NT2/D1 (cell line): Measurements from ENCODE around the gene SIL1.

Experiments
- DNase-seq: peaks from one replicate; pipeline ENCODE4 v3.0.0-alpha.2; 2011; ENCODE audit warnings: low read depth, low spot score
- H3K27me3 ChIP-seq: 2 replicates; pipeline ENCODE4 v1.6.0; 2011; ENCODE audit warnings: mild to moderate bottlenecking; ENCODE audit not compliant: insufficient read length, insufficient read depth
- H3K36me3 ChIP-seq: 2 replicates; pipeline ENCODE4 v1.6.1; 2011; ENCODE audit warnings: mild to moderate bottlenecking, low read length, mixed read lengths; ENCODE audit not compliant: insufficient read depth, insufficient read length
- H3K4me1 ChIP-seq: 2 replicates; pipeline ENCODE4 v1.5.1; 2011; ENCODE audit not compliant: insufficient read depth, insufficient read length
- H3K4me3 ChIP-seq: 2 replicates; pipeline ENCODE4 v1.5.1; 2011; ENCODE audit warnings: low read depth; ENCODE audit not compliant: insufficient read length
- H3K9ac ChIP-seq: 2 replicates; pipeline ENCODE4 v1.6.0; 2011; ENCODE audit warnings: low read depth; ENCODE audit not compliant: insufficient read length
- H3K9me3 ChIP-seq: 2 replicates; pipeline ENCODE4 v1.5.1; 2011; ENCODE audit warnings: mild to moderate bottlenecking, low read length; ENCODE audit not compliant: insufficient read depth
- SUZ12 ChIP-seq: IDR thresholded peaks from 2 replicates; pipeline ENCODE4 v1.6.1; 2011; ENCODE audit not compliant: insufficient read length, insufficient read depth; ENCODE audit errors: extremely low read depth
- YY1 ChIP-seq: IDR thresholded peaks from 2 replicates; pipeline ENCODE4 v1.6.1; 2011; ENCODE audit not compliant: insufficient read length, insufficient read depth
- ZNF274 ChIP-seq: IDR thresholded peaks from 2 replicates; pipeline ENCODE4 v1.6.1; 2011; ENCODE audit warnings: mild to moderate bottlenecking, low read depth, low read length

SIL1 gene

DNA sequence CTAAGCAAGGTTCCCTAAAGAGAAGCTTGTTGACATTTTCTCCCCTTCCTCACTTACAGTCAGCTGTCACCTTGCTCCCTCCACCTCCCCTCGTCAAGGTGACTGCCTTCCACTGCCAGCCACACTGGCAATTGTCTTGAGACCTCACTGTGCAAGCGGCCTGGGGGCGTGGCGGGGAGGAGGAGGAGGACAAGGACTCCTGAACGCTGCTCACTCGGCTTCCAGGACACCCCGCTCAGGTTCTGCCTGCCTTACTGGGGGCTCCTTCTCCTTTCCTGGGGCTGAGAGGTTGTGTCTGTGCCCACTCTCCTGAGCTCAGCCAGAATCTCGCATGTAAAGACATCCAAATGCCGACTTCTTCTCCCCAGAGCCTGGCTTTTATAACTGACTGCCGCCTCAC lies 262.7 kb downstream of the SIL1 start:
- TF ChIP-seq YY1 (no peak), ZNF274 (no peak), SUZ12 (no peak)
- H3K36me3 ChIP-seq = peaks cover 56% of the 10 kb centered on the region

DNA sequence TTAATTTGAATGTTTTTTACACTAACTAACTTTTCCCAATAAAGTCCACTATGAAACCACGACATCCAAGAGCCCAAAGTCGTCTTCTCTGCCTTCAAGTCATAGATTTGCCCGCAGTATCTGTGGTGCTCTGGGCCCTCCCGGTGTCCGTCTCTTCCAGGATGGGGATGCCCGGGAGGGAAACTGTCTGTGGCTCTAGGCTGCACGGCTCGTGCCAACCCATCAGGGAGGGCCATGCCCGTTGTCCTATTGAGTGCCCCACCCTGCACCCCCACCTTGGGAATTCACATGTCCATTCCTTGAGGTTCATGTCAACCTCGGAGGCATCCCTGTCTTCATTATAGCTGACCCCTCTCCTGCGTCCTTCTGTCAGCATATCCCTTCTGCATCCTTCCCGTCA lies 263.2 kb downstream of the SIL1 start:
- Histone ChIP-seq H3K4me3 (no peak overlapping the region), H3K9me3 (no peaks in the 10 kb centered on the region), H3K4me1 (peaks cover 4% of the 10 kb centered on the region), H3K36me3 (peaks cover 61% of the 10 kb centered on the region), H3K9ac (no peak overlapping the region), H3K27me3 (no peaks in the 10 kb centered on the region)
- no peak for TF ChIP-seq ZNF274
- no peak for TF ChIP-seq SUZ12
- TF ChIP-seq YY1 = no peak
- no peak for DNase-seq

More for the DNA sequence above, 262.7 kb downstream of the SIL1 start:
- Histone ChIP-seq H3K27me3 (no peaks in the 10 kb centered on the region), H3K9ac (no peak overlapping the region), H3K4me3 (no peak overlapping the region), H3K9me3 (no peaks in the 10 kb centered on the region), H3K4me1 (peaks cover 4% of the 10 kb centered on the region)
- DNase-seq = no peak

DNA sequence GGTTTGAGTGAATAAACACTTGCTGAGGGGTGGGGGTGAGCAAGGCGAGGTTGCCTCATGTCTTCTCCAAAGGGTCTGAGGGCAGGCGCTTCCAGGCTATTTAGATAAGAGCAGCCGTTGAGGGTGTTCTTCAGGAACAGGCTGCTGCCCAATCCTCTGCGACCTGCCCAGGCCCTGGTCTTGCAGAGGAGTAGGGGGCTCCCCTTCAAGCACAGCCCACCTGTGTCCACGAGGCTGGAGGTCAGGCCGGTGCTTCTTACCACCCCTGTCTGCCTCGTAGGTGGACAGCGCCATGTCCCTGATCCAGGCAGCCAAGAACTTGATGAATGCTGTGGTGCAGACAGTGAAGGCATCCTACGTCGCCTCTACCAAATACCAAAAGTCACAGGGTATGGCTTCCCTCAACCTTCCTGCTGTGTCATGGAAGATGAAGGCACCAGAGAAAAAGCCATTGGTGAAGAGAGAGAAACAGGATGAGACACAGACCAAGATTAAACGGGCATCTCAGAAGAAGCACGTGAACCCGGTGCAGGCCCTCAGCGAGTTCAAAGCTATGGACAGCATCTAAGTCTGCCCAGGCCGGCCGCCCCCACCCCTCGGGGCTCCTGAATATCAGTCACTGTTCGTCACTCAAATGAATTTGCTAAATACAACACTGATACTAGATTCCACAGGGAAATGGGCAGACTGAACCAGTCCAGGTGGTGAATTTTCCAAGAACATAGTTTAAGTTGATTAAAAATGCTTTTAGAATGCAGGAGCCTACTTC lies 264.5 kb downstream of the SIL1 start:
- Histone ChIP-seq H3K4me1 (peaks cover 4% of the 10 kb centered on the region), H3K9ac (no peak overlapping the region), H3K4me3 (no peak overlapping the region), H3K27me3 (no peaks in the 10 kb centered on the region), H3K36me3 (peaks cover 73% of the 10 kb centered on the region), H3K9me3 (no peaks in the 10 kb centered on the region)
- TF ChIP-seq SUZ12 = no peak
- no peak for TF ChIP-seq YY1
- TF ChIP-seq ZNF274 = no peak
- no peak for DNase-seq

DNA sequence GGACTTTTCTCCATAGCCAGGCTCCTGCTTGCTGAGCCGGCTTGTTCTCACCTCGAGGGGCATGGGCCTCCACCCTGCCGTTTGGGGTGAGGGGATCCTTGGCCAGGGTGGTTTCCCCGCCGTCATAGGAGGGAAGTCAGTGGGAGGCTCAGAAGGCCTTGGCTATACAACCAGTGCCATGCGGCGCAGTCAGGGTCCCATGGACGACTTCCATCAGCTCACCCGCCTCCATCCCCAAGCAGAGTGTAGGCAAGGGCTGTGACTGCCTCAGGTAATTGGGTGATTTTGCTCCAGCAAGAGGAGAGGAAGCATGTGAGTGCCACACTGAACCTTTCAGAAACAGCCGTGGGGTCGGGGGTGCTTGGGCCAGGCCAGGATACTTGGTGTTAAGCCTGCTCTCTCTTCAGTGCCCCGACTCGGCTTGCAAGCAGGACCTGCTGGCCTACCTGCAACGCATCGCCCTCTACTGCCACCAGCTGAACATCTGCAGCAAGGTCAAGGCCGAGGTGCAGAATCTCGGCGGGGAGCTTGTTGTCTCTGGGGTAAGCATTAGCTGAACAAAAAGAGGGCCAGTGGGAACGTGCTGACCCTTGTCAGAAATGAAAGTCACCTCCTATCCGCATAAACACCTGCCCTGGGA lies 265.9 kb downstream of the SIL1 start:
- H3K4me3 ChIP-seq = no peak overlapping the region
- H3K4me1 ChIP-seq = no peaks in the 10 kb centered on the region
- H3K36me3 ChIP-seq = peaks cover 81% of the 10 kb centered on the region
- DNase-seq = no peak
- H3K9ac ChIP-seq = no peak overlapping the region
- TF ChIP-seq ZNF274 = no peak
- no peak for TF ChIP-seq SUZ12
- TF ChIP-seq YY1 = no peak
- H3K27me3 ChIP-seq = no peaks in the 10 kb centered on the region
- H3K9me3 ChIP-seq = no peaks in the 10 kb centered on the region

DNA sequence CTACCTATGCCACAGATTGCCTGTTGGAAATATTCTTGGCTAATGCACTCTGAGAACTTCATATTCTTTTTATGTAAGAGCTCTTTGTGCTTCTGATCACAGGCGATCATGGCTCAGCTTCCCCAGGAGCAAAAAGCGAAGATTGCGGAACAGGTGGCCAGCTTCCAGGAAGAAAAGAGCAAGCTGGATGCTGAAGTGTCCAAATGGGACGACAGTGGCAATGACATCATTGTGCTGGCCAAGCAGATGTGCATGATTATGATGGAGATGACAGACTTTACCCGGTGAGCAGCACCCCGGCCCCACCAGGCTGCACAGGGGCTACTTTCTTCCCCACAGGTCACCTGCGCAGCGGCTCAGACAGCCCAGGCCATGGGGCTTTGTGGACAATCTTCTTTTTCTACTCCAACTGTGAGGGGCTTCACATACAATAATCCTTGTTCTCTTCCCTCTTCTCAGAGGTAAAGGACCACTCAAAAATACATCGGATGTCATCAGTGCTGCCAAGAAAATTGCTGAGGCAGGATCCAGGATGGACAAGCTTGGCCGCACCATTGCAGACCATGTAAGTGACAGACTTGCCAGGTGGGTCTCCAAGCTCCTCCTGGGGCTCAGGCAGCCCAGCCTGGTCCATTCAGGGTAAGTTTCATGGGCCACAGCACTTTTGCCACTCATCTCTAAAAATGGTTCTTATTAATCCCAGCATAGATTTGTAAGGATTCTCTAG lies 267.6 kb downstream of the SIL1 start:
- H3K9ac ChIP-seq = no peak overlapping the region
- no peaks in the 10 kb centered on the region for H3K9me3 ChIP-seq
- TF ChIP-seq YY1 (no peak), SUZ12 (no peak), ZNF274 (no peak)
- no peaks in the 10 kb centered on the region for H3K4me1 ChIP-seq
- H3K4me3 ChIP-seq = no peak overlapping the region
- peaks cover 91% of the 10 kb centered on the region for H3K36me3 ChIP-seq
- H3K27me3 ChIP-seq = no peaks in the 10 kb centered on the region
- no peak for DNase-seq

DNA sequence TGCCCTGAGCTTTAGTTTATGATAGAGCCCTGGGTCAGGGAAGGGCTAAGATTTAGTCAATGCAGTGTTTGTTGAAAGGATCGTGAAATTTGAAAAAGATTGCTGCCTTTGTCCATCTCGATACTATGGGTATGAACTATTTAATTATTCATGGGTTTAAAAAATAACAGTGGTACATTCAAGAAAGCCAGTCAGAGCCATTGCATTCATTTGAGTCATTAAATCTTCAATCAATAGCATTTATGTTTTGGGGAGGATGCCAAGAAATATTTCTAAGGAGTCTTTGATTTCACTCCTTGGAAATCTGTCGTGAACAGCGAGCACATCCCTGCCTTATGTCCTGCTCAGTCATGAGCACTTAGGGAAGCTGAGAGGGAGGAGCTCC lies 268.6 kb downstream of the SIL1 start:
- H3K36me3 ChIP-seq = peaks cover 92% of the 10 kb centered on the region

DNA sequence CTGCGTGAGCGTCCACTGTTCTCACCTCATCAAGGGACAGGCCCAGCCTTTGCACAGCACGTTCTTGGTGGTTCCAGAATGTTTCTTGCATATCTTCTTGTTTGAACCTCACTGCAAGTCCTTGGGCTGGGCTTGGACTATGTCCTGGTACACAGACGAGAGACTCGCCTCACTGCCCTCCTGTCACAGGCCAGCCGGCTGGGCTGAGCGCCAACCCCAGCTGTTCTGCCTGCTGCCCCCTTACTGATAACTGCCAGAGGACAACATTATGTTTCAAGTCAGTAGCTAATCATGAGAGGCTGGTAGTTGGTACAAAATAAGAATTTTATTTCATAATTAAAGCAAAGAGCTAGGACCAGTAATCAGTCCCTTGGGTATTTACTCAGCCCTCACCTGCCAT lies 270.2 kb downstream of the SIL1 start:
- H3K36me3 ChIP-seq = peaks cover 87% of the 10 kb centered on the region

More for the DNA sequence above, 268.6 kb downstream of the SIL1 start:
- no peak overlapping the region for H3K4me3 ChIP-seq
- TF ChIP-seq YY1 (no peak), SUZ12 (no peak), ZNF274 (no peak)
- H3K27me3 ChIP-seq = no peaks in the 10 kb centered on the region
- no peaks in the 10 kb centered on the region for H3K9me3 ChIP-seq
- no peaks in the 10 kb centered on the region for H3K4me1 ChIP-seq
- DNase-seq = no peak
- H3K9ac ChIP-seq = no peak overlapping the region

More for the DNA sequence above, 270.2 kb downstream of the SIL1 start:
- TF ChIP-seq SUZ12 (no peak), ZNF274 (no peak), YY1 (no peak)
- Histone ChIP-seq H3K4me1 (no peaks in the 10 kb centered on the region), H3K9me3 (no peaks in the 10 kb centered on the region), H3K27me3 (no peaks in the 10 kb centered on the region), H3K9ac (no peak overlapping the region), H3K4me3 (no peak overlapping the region)
- DNase-seq = no peak
